NAMALWA (cell line): ENCODE data around the gene FAM200A.

Experiments used
- DNase-seq: peaks from one replicate; pipeline ENCODE4 v3.0.0-alpha.2; 2015; ENCODE audit warnings: low spot score

FAM200A gene

DNA sequence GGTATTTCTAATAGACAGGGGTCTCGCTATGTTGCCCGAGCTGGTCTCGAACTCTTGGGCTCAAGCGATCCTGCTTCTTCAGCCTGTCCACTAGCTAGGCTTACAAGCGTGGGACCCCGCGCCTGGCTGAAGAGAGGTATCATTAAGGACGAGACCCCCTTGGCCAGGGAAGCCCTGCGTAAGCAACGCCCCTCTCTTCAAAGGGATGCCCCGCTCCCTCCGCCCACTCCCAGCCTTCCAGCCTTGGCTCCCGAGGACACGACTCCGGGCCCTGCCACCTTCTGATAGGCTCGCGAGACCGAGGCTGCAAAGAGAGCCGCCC, 47.7 kb downstream of the FAM200A start:
- DNase-seq, result no peak

DNA sequence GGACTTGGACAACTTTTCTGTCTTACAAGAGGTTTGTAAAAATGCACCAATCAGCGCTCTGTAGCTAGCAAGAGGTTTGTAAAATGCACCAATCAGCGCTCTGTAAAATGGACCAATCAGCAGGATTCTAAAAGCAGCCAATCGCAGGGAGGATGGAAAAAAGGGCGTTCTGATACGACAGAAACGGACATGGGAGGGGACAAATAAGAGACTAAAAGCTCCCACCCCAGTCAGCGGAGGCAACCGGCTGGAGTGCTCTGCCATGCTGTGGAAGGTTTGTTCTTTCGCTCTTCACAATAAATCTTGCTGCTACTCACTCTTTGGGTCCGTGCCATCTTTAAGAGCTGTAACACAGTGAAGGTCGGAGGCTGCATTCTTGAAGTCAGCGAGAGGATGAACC, 50.7 kb downstream of the FAM200A start:
- peak; percentile 68 for DNase-seq

DNA sequence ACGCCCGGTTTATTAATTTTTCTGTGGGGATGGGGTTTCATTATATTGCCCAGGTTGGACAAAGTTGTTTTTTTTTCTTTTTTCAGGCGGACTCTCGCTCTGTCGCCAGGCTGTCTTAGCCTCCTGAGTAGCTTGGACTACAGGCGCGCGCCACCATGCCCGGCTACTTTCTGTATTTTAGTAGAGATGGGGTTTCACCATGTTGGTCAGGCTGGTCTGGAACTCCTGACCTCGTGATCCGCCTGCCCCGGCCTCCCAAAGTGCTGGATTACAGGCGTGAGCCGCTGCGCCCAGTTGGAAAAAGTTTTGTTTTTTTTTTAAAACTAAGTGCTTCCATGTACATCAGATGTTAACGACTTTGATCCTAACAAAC, 51.3 kb downstream of the FAM200A start:
- DNase-seq, result no peak

DNA sequence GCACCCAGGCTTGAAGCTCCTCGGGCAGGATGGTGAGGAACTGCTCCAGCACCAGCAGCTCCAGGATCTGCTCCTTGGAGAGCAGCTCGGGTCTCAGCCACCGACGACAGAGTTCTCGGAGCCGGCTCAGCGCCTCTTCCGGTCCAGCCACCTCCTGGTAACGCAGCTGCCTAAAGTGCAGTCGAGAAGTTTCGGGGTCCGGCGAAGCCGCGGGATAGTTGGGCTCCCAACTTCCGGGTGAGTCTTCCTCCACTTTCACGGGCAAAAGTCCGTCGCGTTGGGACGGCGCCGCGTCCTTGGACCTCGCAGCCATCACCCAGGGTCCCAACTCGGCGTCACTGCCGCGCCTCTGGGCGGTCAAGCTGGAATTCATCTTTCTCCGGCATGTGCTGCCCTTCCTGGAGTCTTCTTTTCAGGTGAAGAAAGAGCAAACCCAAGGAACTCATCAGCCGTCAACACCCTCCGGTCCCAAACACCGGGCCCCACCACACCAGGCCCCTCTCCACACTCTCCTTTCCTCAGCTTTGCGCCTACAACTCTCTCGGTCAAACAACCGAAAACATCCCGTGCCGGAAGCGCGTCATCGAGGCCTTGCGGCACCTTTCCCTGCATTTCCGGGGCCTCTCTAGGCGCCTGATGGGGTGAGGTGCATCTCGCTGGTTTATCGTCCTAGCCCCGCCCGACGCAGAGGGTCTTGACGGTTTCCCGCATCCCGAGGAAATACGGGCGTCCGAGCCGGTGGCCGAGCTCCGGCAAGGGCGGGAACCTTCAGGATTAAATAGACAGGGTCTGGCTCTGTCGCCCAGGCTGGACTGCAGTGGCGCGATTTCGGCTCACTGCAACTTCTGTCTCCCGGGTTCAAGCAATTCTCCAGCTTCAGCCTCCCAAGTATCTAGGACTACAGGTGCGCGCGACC, 51.9 kb downstream of the FAM200A start, which contains the start of gene ZNF394:
Gene ZNF394 (minus strand): TSS at position 561 of the 916 bp plus-strand sequence. CDS start 188 bp downstream, at position 373.
- DNase-seq, result peak; percentile 98

DNA sequence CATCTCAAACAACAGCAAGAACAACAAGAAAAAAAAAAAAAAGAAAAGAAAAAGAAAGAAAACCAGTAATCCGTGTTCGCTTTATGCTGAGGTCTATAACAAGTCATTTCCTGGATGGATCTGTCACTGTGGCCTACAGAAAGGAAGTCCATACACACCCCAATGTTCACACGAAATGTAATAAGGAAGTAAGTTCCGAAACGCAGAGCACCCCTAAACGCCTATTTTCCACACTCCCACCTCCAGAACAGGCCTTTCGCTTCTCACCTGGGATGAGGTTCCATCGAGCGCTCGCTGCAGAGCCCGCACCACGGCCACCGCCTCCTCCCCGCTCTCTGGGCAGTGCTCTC, 52.6 kb downstream of the FAM200A start:
- DNase-seq, result peak; percentile 59

DNA sequence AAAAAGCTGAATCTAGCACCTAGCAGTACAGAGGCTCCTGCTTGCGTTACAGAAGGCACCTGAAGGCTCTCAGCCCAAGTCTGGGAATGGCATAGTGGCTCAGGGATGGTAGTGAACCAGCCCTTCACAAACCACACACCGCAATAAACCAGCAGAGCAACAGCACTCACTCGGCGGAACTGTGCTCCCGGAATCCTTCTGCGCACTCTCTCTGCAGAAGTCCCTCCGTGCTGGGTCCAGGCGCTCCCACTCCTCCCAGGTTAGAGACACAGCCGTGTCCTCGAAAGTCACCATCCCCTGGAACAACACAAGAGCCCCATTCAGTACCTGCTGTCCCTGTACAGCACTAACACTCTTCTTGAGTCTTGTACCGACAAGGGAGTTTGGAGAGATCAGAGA, 53.4 kb downstream of the FAM200A start:
- no peak for DNase-seq

DNA sequence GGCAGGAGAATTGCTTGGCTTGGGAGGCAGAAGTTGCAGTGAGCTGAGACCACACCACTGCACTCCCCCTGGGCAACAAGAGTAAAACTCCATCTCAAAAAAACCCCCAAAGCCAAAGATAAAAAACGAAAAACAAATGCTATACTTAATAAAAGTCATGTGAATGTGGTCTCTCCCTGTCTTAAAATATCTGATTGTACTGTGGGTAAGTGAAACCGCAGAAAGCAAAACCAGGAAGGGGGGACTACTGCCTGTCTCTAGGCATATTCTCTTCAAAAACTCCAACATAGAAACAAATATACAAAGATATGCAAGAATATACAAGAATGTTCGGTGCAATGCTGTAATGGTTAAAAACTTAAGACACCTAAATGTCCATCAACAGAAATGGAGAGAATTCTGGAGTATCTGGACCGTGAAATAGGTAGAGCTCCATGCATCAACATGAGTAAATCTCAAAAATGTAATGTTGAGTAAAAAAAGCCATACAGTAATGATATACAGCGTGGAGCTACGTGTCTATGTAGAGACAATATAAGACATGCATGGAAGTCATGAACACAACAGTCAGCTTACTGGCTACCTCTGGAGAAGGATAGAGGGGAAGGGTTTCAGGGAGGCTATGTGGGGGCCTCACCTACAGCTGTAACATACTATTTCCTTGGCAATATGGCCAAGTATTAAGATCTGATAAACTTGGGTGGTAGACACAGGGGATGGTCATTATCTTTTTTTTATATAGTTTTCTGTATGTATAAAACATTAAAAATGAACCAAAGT, 54.0 kb downstream of the FAM200A start:
- no peak for DNase-seq
